Heart left ventricle (tissue), 13 donors: ENCODE results near the gene USP7.

Source experiments
- POLR2A ChIP-seq, 2 donors: fragments of 450-650 bp; IDR thresholded peaks; one replicate each; pipeline ENCODE4 v1.6.1; 2017; ENCODE audit warnings: antibody characterized with exemption in 2 of 2, mild to moderate bottlenecking in 2 of 2, moderate library complexity in 2 of 2
- TF ChIP-seq, protein P1 (sequence below), 12 donors: fragments of 200-600 bp; sonication (generic) in 4 of 12; IDR thresholded peaks; one replicate each; pipeline versions ENCODE4 v1.5.0 to v1.8.0; 2018 to 2022; ENCODE audit warnings: antibody characterized with exemption in 12 of 12, mild to moderate bottlenecking in 5 of 12
- donor health status: ischemic (EF 13 %, LVEDD 7.1; RV severe dilation, severe dysfunction).
- donor health status: DM: no; HTN: yes; CAD: no.
- donor health status: DM: no; HTN: no; CAD: no.
- donor health status: ischemic (EF 25% LVEDD 6.9; RV normal size, moderate dysfunction).
- donor health status: ischemic (EF 25% LVEDD 5.7; RV mildly dilated, moderate dysfunction).
- donor health status: ischemic (EF 35%, LVEDD 5.7; RV mildly dilated, moderate dysfunction).
- donor health status: nonischemic (EF 11% LVEDD 7.7; RV severe dilation, severe dysfunction).
- donor health status: DM: yes; HTN: yes; CAD: no.
- donor health status: PGD.
- donor health status: ischemic (EF 29% LVEDD 5.4; RV normal size, mild dysfunction).
- donor health status: nonischemic (EF 23%, LVEDD 6.1; RV moderate dilation, normal function).

DNA sequence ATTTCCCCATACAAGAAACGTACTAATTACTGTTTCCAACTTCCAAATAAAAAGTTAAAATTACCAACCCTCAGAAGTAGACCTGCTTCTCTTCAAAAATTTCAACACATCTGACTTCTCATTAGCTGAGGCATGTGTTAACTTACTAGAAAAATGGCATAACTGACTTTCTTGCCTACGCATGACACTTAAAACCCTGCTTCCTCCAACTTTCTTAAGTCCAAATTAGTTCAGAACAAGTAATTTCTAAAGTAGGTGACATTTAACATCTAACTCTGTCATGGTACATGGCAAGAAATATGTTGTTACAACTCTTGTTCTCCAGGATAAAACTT lies 6.7 kb downstream of the USP7 start:
- TF ChIP-seq, protein P1, sequence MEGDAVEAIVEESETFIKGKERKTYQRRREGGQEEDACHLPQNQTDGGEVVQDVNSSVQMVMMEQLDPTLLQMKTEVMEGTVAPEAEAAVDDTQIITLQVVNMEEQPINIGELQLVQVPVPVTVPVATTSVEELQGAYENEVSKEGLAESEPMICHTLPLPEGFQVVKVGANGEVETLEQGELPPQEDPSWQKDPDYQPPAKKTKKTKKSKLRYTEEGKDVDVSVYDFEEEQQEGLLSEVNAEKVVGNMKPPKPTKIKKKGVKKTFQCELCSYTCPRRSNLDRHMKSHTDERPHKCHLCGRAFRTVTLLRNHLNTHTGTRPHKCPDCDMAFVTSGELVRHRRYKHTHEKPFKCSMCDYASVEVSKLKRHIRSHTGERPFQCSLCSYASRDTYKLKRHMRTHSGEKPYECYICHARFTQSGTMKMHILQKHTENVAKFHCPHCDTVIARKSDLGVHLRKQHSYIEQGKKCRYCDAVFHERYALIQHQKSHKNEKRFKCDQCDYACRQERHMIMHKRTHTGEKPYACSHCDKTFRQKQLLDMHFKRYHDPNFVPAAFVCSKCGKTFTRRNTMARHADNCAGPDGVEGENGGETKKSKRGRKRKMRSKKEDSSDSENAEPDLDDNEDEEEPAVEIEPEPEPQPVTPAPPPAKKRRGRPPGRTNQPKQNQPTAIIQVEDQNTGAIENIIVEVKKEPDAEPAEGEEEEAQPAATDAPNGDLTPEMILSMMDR (IDR thresholded peaks at IDR 0.05): no peak
- TF ChIP-seq POLR2A (IDR thresholded peaks at IDR 0.05): no peak
